ENCODE data around the gene CHTOP. TPM values are rescaled to one million over a fixed set of nuclear protein-coding genes. Genes with fewer than 3 reads are reported as not detected.
A peak's percentile ranks its signal among the peaks of the same experiment; 100 is the strongest.

Gene CHTOP
- total and polyA plus RNA-seq, 2 of the 4 experiments (the other 2 are of a cell fraction): 33.9 to 50.8 TPM

DNA sequence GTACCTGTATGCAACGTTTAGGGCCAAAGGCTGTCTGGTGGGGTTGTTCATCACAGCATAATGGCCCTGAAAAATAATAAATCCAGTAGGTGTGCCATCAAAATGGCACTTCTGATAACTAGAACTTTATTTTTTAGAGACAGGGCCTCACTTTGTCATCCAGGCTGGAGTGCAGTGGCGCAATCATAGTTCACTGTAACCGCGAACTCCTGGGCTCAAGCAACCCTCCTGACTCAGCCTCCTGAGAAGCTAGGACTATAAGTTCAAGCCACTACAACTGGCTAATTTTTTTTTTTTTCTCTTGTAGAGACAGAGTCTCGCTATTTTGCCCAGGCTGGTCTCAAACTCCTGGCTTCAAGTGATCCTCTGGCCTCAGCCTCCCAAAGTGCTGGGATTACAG, 29.3 kb downstream of the CHTOP start:
- no peaks in the 10 kb centered on the region for H3K9me3 ChIP-seq (ENCODE audit: control insufficient read depth, insufficient read depth, low read length)
- no peaks in the 10 kb centered on the region for H4K20me1 ChIP-seq (ENCODE audit: insufficient read depth, low read length)
- H3K9me1 ChIP-seq (ENCODE audit: insufficient read depth, low read length): no peaks in the 10 kb centered on the region
- peak; percentile 65 for DNase-seq
- no peaks in the 10 kb centered on the region for H3K27me3 ChIP-seq (ENCODE audit: control insufficient read depth, insufficient read depth, low read length)
- no peak overlapping the region for H4K8ac ChIP-seq (ENCODE audit: low read depth in 2 of 2, low read length in 2 of 2)
- no peak overlapping the region for H3K4me3 ChIP-seq (ENCODE audit: insufficient read depth, low read depth, low read length)
- H3K18ac ChIP-seq (ENCODE audit: low read depth, low read length): no peak overlapping the region
- no peak overlapping the region for H2BK20ac ChIP-seq (ENCODE audit: low read depth, low read length)
- dilution Hi-C loops (cut with HindIII; ENCODE audit: low sequenced_read_pairs, unreplicated experiment): no loop called here
- no peak for ATAC-seq (ENCODE audit: low read depth)
- POLR2A ChIA-PET (ENCODE audit: unreplicated experiment): interaction anchor here (0.7 kb wide), 1 partner anchor 29 kb away, joined by 4 read pairs; no protein-coding TSS in a partner anchor
- no peak overlapping the region for H2AFZ ChIP-seq (replicated peaks; ENCODE audit: low read length, poor library complexity)
- H2BK5ac ChIP-seq (ENCODE audit: low read depth, low read length, poor library complexity, severe bottlenecking): peak overlapping the region; percentile 26
- peaks cover 21 to 38% of the 10 kb centered on the region in 2 experiments; a peak in 3 of 4 replicates for H3K79me1 ChIP-seq (ENCODE audit: low read depth in 1 of 2, low read length in 2 of 2)
- no peak overlapping the region for H3K23ac ChIP-seq (ENCODE audit: low read depth, low read length)
- no peak overlapping the region for H3K14ac ChIP-seq (replicated peaks; ENCODE audit: low read depth, low read length)
- H4K5ac ChIP-seq (ENCODE audit: low read depth, low read length): no peak overlapping the region
- TF ChIP-seq CEBPB (IDR thresholded peaks at IDR 0.05; ENCODE audit: low read depth, low read length) (peak; percentile 85), MAFK (IDR thresholded peaks at IDR 0.05; ENCODE audit: low read depth, low read length) (no peak), RAD21 (IDR thresholded peaks at IDR 0.05; ENCODE audit: low read length) (no peak), SMC3 (IDR thresholded peaks at IDR 0.05; ENCODE audit: low read depth, low read length) (no peak)
- TF ChIP-seq, protein P1, sequence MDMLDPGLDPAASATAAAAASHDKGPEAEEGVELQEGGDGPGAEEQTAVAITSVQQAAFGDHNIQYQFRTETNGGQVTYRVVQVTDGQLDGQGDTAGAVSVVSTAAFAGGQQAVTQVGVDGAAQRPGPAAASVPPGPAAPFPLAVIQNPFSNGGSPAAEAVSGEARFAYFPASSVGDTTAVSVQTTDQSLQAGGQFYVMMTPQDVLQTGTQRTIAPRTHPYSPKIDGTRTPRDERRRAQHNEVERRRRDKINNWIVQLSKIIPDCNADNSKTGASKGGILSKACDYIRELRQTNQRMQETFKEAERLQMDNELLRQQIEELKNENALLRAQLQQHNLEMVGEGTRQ (IDR thresholded peaks at IDR 0.05; ENCODE audit: low read depth, low read length): no peak
- in situ Hi-C loops (cut with MboI; ENCODE audit: low sequenced_read_pairs): no loop called here
- no peak overlapping the region for H2BK15ac ChIP-seq (ENCODE audit: low read depth, low read length)
- WGBS, 2 experiments (ENCODE audit: extremely low coverage in 2 of 2, insufficient read length in 1 of 2): 86% methylated on average over 1 of the region's 5 CpGs; no CpG with 5 or more reads in 1 of the 2 experiments
- no peak overlapping the region for H3K27ac ChIP-seq (ENCODE audit: insufficient read depth, low read length)
- no peak overlapping the region for H3K4ac ChIP-seq (ENCODE audit: low read depth, low read length)
- CTCF ChIA-PET: no interaction called here
- intact Hi-C loops (cut with micrococcal nuclease): no loop called here
- H2AK9ac ChIP-seq (replicated peaks; ENCODE audit: low read depth, low read length, poor library complexity): no peak overlapping the region
- no peak overlapping the region for H3K9ac ChIP-seq (ENCODE audit: low read depth, low read length)
- H3K56ac ChIP-seq (ENCODE audit: extremely low read depth, insufficient read depth, low read length): no peak overlapping the region
- no TSS peak for BruUV-seq (replicated peaks)
- no peak overlapping the region for H3K4me2 ChIP-seq (ENCODE audit: low read depth, low read length)
- peaks cover 61% of the 10 kb centered on the region for H3K36me3 ChIP-seq (ENCODE audit: control insufficient read depth, insufficient read depth, low read length)
- H2AK5ac ChIP-seq (ENCODE audit: low read depth, low read length): no peak overlapping the region
- H3K4me1 ChIP-seq (ENCODE audit: control insufficient read depth, insufficient read depth, low read length): peaks cover 3% of the 10 kb centered on the region
- H2BK120ac ChIP-seq (ENCODE audit: low read depth, low read length): no peak overlapping the region
- no peak overlapping the region for H4K91ac ChIP-seq (ENCODE audit: insufficient read depth, low read depth, low read length)
